IMR-90 (cell line): ENCODE results near the gene PEX7. TPM values are rescaled to one million over a fixed set of nuclear protein-coding genes. Genes with fewer than 3 reads are reported as not detected.
"Not testable (repeated sequence)": the region's sequence is repeated elsewhere in the genome, so short reads cannot be mapped to it uniquely, and the experiment has no call there.

Experiments used
- ATAC-seq: fragments of 200-7000 bp; cut with Tn5 transposase; 2 replicates; pipeline ENCODE4 v1.9.1; 2020; ENCODE audit warnings: low read depth, mild to moderate bottlenecking, moderate library complexity
- BruUV-seq: library from RNA; stranded (reverse); fragments of 400-500 nt; replicated peaks from 2 replicates; lab custom pipeline; 2021; lab: Mats Ljungman, UMichigan
- CTCF ChIA-PET: fragments of 300-600 bp; formaldehyde crosslinking; extraction: SDS; loops from one replicate; lab custom pipeline; 2021; ENCODE audit warnings: antibody characterized with exemption; lab: Yijun Ruan, JAX
- POLR2A ChIA-PET: fragments of 300-600 bp; sonication (Branson Sonifier 250); formaldehyde crosslinking; loops from one replicate; lab custom pipeline; 2022; ENCODE audit warnings: antibody characterized with exemption; ENCODE audit not compliant: unreplicated experiment; lab: Charles Lee
- DNase-seq: peaks from one replicate; pipeline ENCODE4 v3.0.0; 2013
- H2AFZ ChIP-seq: replicated peaks from 2 replicates; pipeline ENCODE3; 2013; ENCODE audit warnings: low read length, mild to moderate bottlenecking; ENCODE audit not compliant: poor library complexity
- H2AK5ac ChIP-seq: 2 replicates; pipeline ENCODE4 v1.6.1; 2013; ENCODE audit warnings: low read depth, low read length, inconsistent platforms
- H2AK9ac ChIP-seq: replicated peaks from 2 replicates; pipeline ENCODE3; 2013; ENCODE audit warnings: mild to moderate bottlenecking, low read depth, low read length, moderate library complexity; ENCODE audit not compliant: poor library complexity
- H2BK120ac ChIP-seq: 2 replicates; pipeline ENCODE4 v1.6.1; 2013; ENCODE audit warnings: low read depth, low read length, inconsistent platforms
- H2BK15ac ChIP-seq: 3 replicates; pipeline ENCODE4 v1.6.1; 2013; ENCODE audit warnings: low read depth, low read length, inconsistent platforms
- H2BK20ac ChIP-seq: 2 replicates; pipeline ENCODE4 v1.6.1; 2013; ENCODE audit warnings: low read depth, mild to moderate bottlenecking, inconsistent platforms, low read length, moderate library complexity
- H2BK5ac ChIP-seq: 2 replicates; pipeline ENCODE4 v1.6.1; 2013; ENCODE audit warnings: mild to moderate bottlenecking, low read depth, low read length, inconsistent platforms; ENCODE audit not compliant: poor library complexity, severe bottlenecking
- H3K14ac ChIP-seq: replicated peaks from 2 replicates; pipeline ENCODE4 v1.6.1; 2013; ENCODE audit warnings: low read depth, low read length, inconsistent platforms
- H3K18ac ChIP-seq: 2 replicates; pipeline ENCODE4 v1.6.1; 2013; ENCODE audit warnings: low read depth, low read length, control low read depth
- H3K23ac ChIP-seq: 2 replicates; pipeline ENCODE4 v1.6.1; 2013; ENCODE audit warnings: low read depth, low read length, inconsistent platforms
- H3K27ac ChIP-seq: 2 replicates; pipeline ENCODE4 v1.5.1; 2013; ENCODE audit warnings: mild to moderate bottlenecking, control low read depth, low read length; ENCODE audit not compliant: insufficient read depth
- H3K27me3 ChIP-seq: 2 replicates; pipeline ENCODE4 v1.6.1; 2013; ENCODE audit warnings: low read length; ENCODE audit not compliant: control insufficient read depth, insufficient read depth
- H3K36me3 ChIP-seq: 2 replicates; pipeline ENCODE4 v1.6.1; 2013; ENCODE audit warnings: low read length, mixed read lengths; ENCODE audit not compliant: control insufficient read depth, insufficient read depth
- H3K4ac ChIP-seq: 2 replicates; pipeline ENCODE4 v1.6.1; 2013; ENCODE audit warnings: low read depth, low read length, inconsistent platforms
- H3K4me1 ChIP-seq: 2 replicates; pipeline ENCODE4 v1.6.1; 2013; ENCODE audit warnings: low read length, mixed read lengths; ENCODE audit not compliant: control insufficient read depth, insufficient read depth
- H3K4me2 ChIP-seq: 2 replicates; pipeline ENCODE4 v1.6.1; 2013; ENCODE audit warnings: low read depth, mild to moderate bottlenecking, control low read depth, low read length, moderate library complexity
- H3K4me3 ChIP-seq: 2 replicates; pipeline ENCODE4 v1.5.1; 2013; ENCODE audit warnings: low read depth, mild to moderate bottlenecking, control low read depth, low read length, moderate library complexity; ENCODE audit not compliant: insufficient read depth
- H3K56ac ChIP-seq: 2 replicates; pipeline ENCODE4 v1.6.1; 2013; ENCODE audit warnings: low read length, inconsistent platforms; ENCODE audit not compliant: insufficient read depth; ENCODE audit errors: extremely low read depth
- H3K79me1 ChIP-seq, 2 experiments: 2 replicates each; pipeline ENCODE4 v1.6.1; 2013; ENCODE audit warnings: low read length in 2 of 2, inconsistent platforms in 1 of 2, low read depth in 1 of 2
- H3K9ac ChIP-seq: 2 replicates; pipeline ENCODE4 v1.6.1; 2013; ENCODE audit warnings: low read depth, low read length, control low read depth
- H3K9me1 ChIP-seq: 2 replicates; pipeline ENCODE4 v1.6.1; 2013; ENCODE audit warnings: low read length, inconsistent platforms; ENCODE audit not compliant: insufficient read depth
- H3K9me3 ChIP-seq: 2 replicates; pipeline ENCODE4 v1.6.1; 2013; ENCODE audit warnings: low read length; ENCODE audit not compliant: control insufficient read depth, insufficient read depth
- H4K20me1 ChIP-seq: 2 replicates; pipeline ENCODE4 v1.6.1; 2013; ENCODE audit warnings: low read length, inconsistent platforms; ENCODE audit not compliant: insufficient read depth
- H4K5ac ChIP-seq: 2 replicates; pipeline ENCODE4 v1.6.1; 2013; ENCODE audit warnings: mild to moderate bottlenecking, low read depth, low read length, control low read depth
- H4K8ac ChIP-seq, 2 experiments: 2 replicates each; pipeline ENCODE4 v1.6.1; 2013; ENCODE audit warnings: low read depth in 2 of 2, low read length in 2 of 2, control low read depth in 1 of 2, inconsistent platforms in 1 of 2
- H4K91ac ChIP-seq: 2 replicates; pipeline ENCODE4 v1.6.1; 2013; ENCODE audit warnings: low read depth, low read length, inconsistent platforms; ENCODE audit not compliant: insufficient read depth
- MAFK ChIP-seq: IDR thresholded peaks from 2 replicates; pipeline ENCODE4 v1.6.1; 2012; ENCODE audit warnings: low read depth, low read length, improper control_type of control experiment
- MXI1 ChIP-seq: IDR thresholded peaks from 2 replicates; pipeline ENCODE4 v1.6.1; 2012; ENCODE audit warnings: low read depth, mild to moderate bottlenecking, low read length, moderate library complexity, borderline replicate concordance
- WGBS, 2 experiments: methylation state at CpG; one replicate each; pipeline versions ENCODE4 v1.1.5 to v1.1.7; 2013; ENCODE audit warnings: missing lambda C conversion rate in 2 of 2; ENCODE audit not compliant: insufficient read length in 1 of 2; ENCODE audit errors: extremely low coverage in 2 of 2; 5-methylcytosine and 5-hydroxymethylcytosine counted together
- dilution Hi-C: fragments of 300-500 bp; cut with HindIII; formaldehyde crosslinking; loops from one replicate; pipeline ENCODE4 v1.14.3; 2018; ENCODE audit warnings: low sequenced_read_pairs; ENCODE audit not compliant: unreplicated experiment
- in situ Hi-C: fragments of 300-500 bp; cut with MboI; formaldehyde crosslinking; loops from 3 replicates; pipeline ENCODE4 v1.14.3; 2019; ENCODE audit warnings: low sequenced_read_pairs, inconsistent platforms, mixed read lengths
- intact Hi-C: fragments of 100-400 bp; cut with micrococcal nuclease; formaldehyde crosslinking; loops from 2 replicates; pipeline ENCODE4 v1.10.0; 2022
- polyA plus RNA-seq, 3 experiments: library from polyadenylated mRNA; depleted of rRNA; stranded (reverse); fragments of >200 nt; gene quantifications; 2 replicates each; pipeline ENCODE4 v1.2.3, GENCODE V29; 2012; ENCODE audit warnings: low replicate concordance in 1 of 3
- total RNA-seq: library from RNA; depleted of rRNA; stranded (reverse); fragments of >200 nt; gene quantifications from 2 replicates; pipeline ENCODE4 v1.2.3, GENCODE V29; 2012

The PEX7 gene
- total and polyA plus RNA-seq, 2 of the 4 experiments (the other 2 are of a cell fraction): 5.4 to 7.0 TPM

DNA sequence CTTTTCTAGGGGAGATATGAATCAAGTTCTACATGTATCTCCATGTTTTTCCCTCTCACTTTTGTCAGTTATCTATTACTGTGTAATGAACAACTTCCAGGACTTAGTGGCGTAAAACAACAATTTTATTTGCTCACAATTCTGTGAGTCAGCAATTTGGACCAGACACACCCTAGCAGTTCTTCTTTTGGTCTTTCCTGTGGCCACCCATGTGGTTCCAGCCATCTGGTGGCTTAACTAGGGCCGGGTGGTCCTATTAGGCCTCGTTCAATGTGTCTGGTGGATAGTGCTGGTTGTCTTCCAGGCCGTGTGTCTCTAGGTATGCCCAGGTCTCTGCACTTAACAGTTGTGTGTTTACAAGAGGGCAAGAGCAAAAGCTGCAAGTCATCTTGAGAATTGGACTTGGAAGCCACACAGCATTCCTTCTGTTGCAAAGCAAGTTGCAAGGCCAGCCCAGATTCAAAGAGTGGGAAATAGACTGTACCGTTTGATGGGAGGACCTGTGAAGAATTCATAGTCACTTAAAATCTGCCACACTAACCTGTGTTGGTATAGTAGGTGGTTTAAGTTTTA, 78.9 kb downstream of the PEX7 start:
- DNase-seq (no peak), ATAC-seq (no peak)
- intact Hi-C loops: no loop called here
- H2AK5ac ChIP-seq: no peak overlapping the region
- H3K56ac ChIP-seq: no peak overlapping the region
- no peak overlapping the region for H3K23ac ChIP-seq
- no peak overlapping the region for H3K4me2 ChIP-seq
- peaks cover 2% of the 10 kb centered on the region; the same call in 1 of the 2 replicates for H3K4me1 ChIP-seq
- no TSS peak for BruUV-seq
- H4K91ac ChIP-seq: no peak overlapping the region
- in situ Hi-C loops: no loop called here
- H3K27ac ChIP-seq: no peak overlapping the region
- no peak overlapping the region for H2BK5ac ChIP-seq
- no peak overlapping the region for H4K5ac ChIP-seq
- no peak overlapping the region for H2AFZ ChIP-seq
- H3K79me1 ChIP-seq: no peaks in the 10 kb centered on the region
- no peaks in the 10 kb centered on the region for H4K20me1 ChIP-seq
- no peaks in the 10 kb centered on the region for H3K27me3 ChIP-seq
- H3K9me1 ChIP-seq: peaks cover 8% of the 10 kb centered on the region; the same call in 1 of the 2 replicates
- peak; percentile 32; the same call in 1 of the 2 replicates for TF ChIP-seq MAFK
- no peak for TF ChIP-seq MXI1
- H3K9ac ChIP-seq: no peak overlapping the region
- no peak overlapping the region for H4K8ac ChIP-seq
- dilution Hi-C loops: no loop called here
- ChIA-PET CTCF (no interaction called here), POLR2A (no interaction called here)
- WGBS, 2 experiments: no CpG with 5 or more reads among the region's 5 CpGs
- H3K4ac ChIP-seq: no peak overlapping the region
- no peak overlapping the region for H2BK120ac ChIP-seq
- H2BK20ac ChIP-seq: no peak overlapping the region
- no peak overlapping the region for H3K14ac ChIP-seq
- no peak overlapping the region for H2BK15ac ChIP-seq
- no peak overlapping the region for H3K4me3 ChIP-seq
- no peak overlapping the region for H3K18ac ChIP-seq
- H3K9me3 ChIP-seq: no peaks in the 10 kb centered on the region
- H2AK9ac ChIP-seq: peak overlapping the region; percentile 26
- peaks cover 10% of the 10 kb centered on the region for H3K36me3 ChIP-seq

DNA sequence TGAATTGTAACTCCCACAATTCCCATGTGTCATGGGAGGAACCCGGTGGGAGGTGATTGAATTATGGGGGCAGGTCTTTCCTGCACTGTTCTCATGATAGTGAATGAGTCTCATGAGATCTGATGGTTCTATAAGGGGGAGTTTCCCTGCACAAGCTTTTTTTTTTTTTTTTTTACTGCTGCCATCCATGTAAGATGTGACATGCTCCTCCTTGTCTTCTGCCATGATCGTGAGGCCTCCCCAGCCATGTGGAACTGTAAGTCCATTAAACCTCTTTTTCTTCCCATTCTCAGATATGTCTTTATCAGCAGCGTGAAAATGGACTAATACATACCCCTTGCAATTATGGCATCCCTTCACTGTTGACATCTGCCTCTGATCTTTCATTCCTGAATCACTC, 82.1 kb downstream of the PEX7 start:
- H3K4ac ChIP-seq, DNase-seq, ATAC-seq, H2BK120ac ChIP-seq, H3K14ac ChIP-seq, H4K20me1 ChIP-seq, H3K9me3 ChIP-seq, H3K56ac ChIP-seq, H3K23ac ChIP-seq, H2BK20ac ChIP-seq, dilution Hi-C loops, H2AFZ ChIP-seq, H4K91ac ChIP-seq, H2BK5ac ChIP-seq, POLR2A ChIA-PET, H3K4me1 ChIP-seq, in situ Hi-C loops, H3K4me2 ChIP-seq, H4K8ac ChIP-seq, H3K18ac ChIP-seq, H3K4me3 ChIP-seq, BruUV-seq, H4K5ac ChIP-seq, H3K9me1 ChIP-seq, H2AK9ac ChIP-seq, H2AK5ac ChIP-seq, H3K9ac ChIP-seq, intact Hi-C loops, CTCF ChIA-PET, H3K79me1 ChIP-seq, H3K27me3 ChIP-seq, H2BK15ac ChIP-seq, H3K36me3 ChIP-seq, H3K27ac ChIP-seq: not testable (repeated sequence)
- 100% methylated on average over 1 of the region's 3 CpGs; no CpG with 5 or more reads in 1 of the 2 experiments for WGBS, 2 experiments
